Activated CD4-positive, alpha-beta T cell treated with anti-CD3 and anti-CD28 coated beads, Interleukin-2, amount 50 U/mL, for 1 hour (primary cell): Measurements from ENCODE around the gene TCAF1.

Source experiments
- DNase-seq: peaks from one replicate; pipeline ENCODE4 v3.0.0-alpha.2; 2020

Gene TCAF1

DNA sequence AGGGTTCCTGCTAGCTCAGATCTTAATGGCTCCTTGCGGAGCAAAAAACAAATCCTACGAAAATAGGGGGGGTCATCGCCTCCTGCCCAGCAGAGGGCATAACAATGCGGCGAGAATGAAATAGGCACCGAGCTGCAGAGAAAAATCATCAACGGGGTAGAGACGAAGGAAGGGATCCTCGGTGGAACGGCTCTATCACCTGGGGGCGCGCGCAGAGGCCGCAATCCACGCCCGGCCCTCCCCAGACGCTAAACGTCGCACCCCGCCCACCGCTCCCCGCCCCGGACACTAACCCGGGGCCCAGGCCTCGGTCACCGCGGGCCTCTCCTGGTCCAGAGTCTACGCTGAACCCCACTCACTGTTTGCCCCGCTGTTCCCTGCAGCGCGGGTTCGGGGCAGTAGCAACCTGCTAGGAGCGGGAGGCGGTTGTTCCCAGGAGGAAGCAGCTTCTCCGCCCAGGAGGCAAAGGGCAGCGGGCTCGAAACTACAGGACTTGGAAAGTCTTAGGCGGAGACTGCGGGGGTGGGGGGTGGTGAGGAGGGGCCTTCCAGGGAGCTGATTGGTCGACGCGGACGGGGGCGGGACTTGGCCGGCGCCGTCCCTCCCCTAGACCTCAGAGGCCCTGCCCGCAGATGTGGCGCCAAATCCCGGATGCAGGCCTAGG, at the start of gene TCAF1:
Gene TCAF1 (minus strand): TSS at position 509 of the 664 bp plus-strand sequence. CDS start 25,568 bp downstream, outside the sequence.
- peak; percentile 86 for DNase-seq

DNA sequence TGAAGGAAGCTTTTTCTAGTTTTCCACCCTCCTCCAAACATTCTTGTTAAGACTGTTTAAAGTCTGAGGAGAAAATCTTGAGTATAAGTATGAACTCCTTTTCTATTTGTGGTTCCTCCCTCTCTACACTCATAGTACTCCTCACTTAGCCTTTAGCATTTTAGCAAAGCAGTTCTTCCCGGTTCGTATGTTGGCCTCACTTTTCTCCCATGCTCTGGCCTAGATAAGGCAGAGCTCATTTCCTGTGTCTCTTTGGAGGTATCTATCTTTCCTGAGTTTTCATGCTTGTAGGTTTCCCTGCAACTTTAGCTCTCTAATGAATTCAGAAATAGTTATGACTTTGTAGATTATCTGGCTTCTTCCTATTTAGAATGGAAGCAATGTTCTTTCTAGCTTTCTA, 46.8 kb upstream of the TCAF1 start:
- no peak for DNase-seq

DNA sequence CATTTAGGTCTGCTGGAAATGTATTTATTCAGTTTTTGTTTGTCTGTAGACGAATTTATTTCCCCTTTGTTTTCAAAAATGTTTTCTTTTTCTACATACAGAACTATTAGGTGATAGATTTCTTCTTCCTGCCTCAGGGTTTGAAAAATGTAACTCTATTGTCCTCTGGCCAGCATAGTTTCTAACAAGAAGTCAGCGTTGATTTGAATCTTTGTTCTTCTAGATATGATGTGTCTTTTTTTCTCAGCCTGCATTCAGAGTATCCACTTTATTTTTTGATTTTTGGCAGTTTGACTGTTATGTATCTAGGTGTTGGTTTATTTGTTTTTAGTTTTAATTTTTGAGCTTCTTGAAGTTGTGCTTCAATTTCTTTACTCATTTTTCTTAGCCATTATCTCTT, 45.1 kb upstream of the TCAF1 start:
- DNase-seq: no peak

- no peak for DNase-seq
These were observed 43.4 kb upstream of the TCAF1 start for GRCh38 chr7:143945423-143945822.

DNA sequence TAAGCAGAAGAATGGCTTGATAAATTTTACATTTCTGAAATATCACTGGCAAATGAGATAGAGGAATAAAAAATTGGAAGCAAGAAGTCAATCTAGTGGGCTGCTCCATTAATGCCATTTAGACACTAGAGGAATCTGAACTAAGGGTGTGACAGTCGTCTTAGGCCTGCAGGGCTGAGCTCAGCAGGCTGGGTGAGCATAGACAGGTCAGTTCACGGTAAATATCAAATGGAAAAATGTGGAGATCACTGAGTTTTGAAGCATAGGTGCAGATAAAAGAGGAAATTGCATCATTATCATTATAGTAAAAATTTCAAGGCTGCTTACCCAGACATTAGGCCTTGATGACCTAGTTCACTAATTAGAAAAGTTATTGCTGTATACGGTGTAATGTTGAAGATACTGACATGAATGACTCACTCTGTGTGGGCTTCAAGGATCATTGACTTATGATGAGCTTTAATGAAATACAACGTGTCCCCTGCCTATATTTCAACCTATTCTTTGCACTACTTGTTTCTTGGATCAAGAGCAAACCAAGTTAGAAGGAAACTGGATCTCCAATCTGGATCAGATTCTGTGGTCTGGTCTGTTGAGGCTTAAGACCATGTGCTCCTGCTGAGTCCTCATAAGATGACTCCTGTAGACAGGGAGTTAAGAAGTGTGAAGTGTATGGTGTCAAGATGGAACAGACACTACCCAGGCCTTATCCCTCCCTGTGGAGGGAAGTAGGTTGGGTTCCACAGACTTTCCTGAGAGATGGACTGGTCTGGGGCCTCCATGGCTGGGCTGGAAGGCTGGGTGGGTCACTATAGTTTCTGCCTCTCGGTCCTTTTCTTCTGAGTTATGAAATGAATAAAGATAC, 36.6 kb upstream of the TCAF1 start:
- no peak for DNase-seq

GRCh38 chr7:143936087-143937009, 34.4 kb upstream of the TCAF1 start:
- no peak for DNase-seq

- no peak for DNase-seq
These were observed 32.8 kb upstream of the TCAF1 start, which contains the start of gene OR2F2 for GRCh38 chr7:143934526-143935325. OR2F2 (plus strand) TSS chr7:143935233; CDS start chr7:143935233, 0 bp downstream.

DNA sequence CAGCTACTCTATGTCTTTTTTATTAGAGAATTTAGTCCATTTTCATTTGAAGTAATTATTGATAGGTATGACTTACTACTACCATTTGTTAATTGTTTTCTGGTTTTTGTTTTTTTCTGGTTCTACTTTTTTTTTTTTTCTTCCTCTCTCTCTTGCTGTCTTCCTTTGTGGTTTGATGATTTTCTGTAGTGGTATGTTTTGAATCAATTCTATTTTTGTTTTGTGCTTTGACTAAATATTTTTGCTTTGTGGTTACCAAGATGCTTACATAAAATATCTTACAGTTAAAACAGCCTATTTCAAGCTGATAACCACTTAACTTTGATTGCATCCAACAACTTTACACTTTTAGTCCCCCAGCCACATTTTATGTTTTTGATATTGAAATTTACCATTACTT, 29.8 kb upstream of the TCAF1 start:
- DNase-seq: no peak

DNA sequence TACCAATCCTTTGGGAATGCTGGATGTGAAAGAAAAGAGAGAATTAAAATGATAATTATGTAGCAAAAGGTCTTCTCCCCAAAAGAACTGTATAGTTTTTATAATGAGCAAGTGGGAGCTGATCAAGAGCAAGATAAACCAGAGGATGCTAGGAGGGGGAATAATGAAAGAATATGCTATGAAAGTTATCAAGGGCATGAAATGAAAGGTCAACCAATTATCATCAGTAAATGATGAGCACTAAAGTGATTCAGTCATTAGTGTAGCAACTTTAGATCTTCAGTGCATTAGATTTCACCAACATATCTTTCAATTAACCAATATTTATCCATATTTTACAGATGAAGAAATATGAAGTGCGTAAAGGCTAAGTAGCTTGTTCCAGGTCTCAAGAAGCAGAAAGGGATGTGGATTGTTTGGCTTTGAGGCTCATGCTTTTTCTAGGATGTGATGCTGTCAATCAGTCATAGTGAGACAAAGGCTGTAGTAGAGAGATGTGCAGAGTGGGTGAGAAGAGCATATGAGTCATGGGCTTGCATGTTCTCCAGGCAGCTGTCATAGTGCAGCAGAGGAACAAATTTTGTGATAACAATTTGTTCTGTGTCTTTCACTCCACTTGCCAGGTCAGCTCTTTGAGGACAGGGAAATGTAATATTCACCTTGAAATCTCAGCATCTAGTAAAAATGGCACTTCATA, 27.4 kb upstream of the TCAF1 start:
- no peak for DNase-seq

- DNase-seq: no peak
These were observed 22.9 kb upstream of the TCAF1 start for GRCh38 chr7:143924851-143925250.

DNA sequence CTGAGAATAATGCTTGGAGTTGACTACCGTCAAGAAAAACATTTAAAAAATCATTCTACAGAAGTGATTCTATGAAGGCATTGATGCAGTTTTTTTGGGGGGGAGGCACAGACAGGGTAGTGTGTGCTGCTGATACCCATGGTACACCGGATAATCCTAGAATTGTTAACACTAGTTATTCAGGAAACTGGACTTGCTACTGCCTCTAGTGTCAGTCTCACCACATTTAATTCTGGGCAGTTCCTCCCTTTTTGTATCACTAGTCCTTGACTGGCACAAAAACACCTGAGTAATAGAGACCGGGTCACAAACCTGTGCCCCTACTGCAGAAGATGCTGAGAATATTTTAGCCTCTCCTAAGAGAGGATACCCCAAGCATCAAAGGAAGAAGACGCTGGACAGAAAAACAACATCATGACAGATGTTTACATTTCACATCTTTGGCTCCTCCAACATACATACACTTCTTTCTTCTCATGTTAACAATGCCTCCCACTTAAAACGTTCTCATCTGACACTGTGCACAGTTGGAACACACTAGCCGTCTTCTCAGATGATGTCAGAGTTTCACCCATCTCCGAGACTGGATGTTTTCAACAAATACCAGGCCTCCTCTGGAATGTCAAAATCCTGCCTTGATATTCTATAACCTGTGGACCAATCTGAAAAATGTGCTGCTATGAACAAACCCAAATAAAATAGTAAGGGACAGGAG, 13.1 kb upstream of the TCAF1 start:
- DNase-seq: no peak

- DNase-seq: no peak
These were observed 12.1 kb upstream of the TCAF1 start for GRCh38 chr7:143913945-143914615.

- DNase-seq: no peak
These were observed 8.7 kb upstream of the TCAF1 start for GRCh38 chr7:143910473-143911248.

DNA sequence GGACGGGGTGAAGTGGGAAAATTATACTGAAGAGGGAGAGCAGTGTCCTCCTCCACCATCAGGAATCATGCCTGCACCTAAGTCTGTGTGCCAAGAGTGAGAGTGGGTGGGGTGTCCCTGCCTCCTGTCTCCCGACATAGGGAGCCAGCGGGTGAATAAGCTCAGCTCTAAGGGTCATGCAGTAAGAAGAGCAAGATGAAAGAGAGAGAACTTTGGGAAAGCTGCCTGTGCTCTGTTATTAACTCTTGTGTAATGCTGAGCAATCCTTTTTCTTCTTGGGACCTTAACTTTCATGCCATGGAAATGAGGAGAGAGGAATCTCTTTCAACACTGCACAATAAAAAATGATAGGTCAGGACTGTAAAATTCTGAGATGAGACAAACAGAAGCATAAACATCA, 7.9 kb upstream of the TCAF1 start:
- DNase-seq: no peak

- DNase-seq: no peak
These were observed 6.1 kb upstream of the TCAF1 start for GRCh38 chr7:143908120-143908519.

GRCh38 chr7:143906895-143907294, 4.9 kb upstream of the TCAF1 start:
- DNase-seq: no peak

- DNase-seq: no peak
These were observed 4.2 kb upstream of the TCAF1 start for GRCh38 chr7:143906151-143906550.

DNA sequence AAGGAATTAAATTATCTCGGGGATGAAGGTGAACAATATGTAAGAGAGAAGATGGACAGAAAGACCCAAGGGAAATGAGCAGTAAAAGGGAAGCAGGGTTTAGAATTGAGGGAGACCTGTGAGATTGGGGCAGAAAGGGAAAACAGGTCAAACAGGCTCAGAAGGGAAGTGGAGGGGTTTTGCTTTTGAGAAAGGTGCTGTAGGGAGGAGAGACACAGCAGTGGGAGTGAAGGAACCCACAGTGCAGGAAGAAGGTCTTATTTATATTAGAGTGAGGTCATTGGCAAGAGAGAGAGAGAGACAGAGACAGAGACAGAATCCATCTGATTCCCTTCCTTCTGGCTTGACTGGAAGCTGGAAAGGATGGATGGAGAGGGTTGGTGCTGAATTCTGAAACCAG, 3.5 kb upstream of the TCAF1 start:
- DNase-seq: no peak

DNA sequence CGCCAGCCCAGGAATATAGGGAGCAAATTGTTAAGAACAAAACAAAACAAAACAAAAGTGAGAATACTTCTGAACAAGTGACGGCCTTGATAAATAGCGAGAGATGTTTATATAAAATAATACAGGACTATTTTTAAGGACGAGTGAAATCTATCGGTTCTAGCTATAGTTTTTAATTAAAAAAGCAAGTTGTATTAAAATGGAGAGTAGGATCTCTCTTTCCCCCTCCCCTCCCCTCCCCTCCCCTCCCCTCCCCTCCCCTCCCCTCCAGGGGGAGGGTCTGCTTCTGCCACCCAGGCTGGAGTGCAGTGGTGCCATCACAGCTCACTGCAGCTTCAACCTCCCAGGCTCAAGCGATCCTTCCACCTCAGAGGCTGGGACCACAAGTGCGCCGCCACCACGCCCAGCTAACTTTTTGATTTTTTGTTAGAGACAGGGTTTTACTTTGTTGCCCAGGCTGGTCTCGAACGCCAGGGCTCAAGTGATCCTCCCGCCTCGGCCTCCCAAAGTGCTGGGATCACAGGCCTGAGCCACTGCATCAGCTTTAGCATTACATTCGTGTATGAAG, 440 bp upstream of the TCAF1 start:
- DNase-seq: no peak
